AG09309 (cell line): ENCODE results near the gene COQ9.
"Not testable (repeated sequence)": the region's sequence is repeated elsewhere in the genome, so short reads cannot be mapped to it uniquely, and the experiment has no call there.

Source experiments
- DNase-seq: peaks from one replicate; pipeline ENCODE4 v3.0.0-alpha.2; 2010; ENCODE audit warnings: low read depth
- H3K4me3 ChIP-seq: 2 replicates; pipeline ENCODE4 v1.5.1; 2011; ENCODE audit warnings: mild to moderate bottlenecking, low read depth, low read length, moderate library complexity; ENCODE audit not compliant: control insufficient read depth
- TF ChIP-seq, protein P1 (sequence below): IDR thresholded peaks from 2 replicates; pipeline ENCODE4 v1.5.1; 2011; ENCODE audit warnings: mild to moderate bottlenecking, low read depth, low read length, inconsistent platforms; ENCODE audit not compliant: insufficient read depth, control insufficient read depth; ENCODE audit errors: missing control alignments

COQ9 gene

GRCh38 chr16:57486858-57487834 is 39.9 kb downstream of the COQ9 start:
- TF ChIP-seq, protein P1, sequence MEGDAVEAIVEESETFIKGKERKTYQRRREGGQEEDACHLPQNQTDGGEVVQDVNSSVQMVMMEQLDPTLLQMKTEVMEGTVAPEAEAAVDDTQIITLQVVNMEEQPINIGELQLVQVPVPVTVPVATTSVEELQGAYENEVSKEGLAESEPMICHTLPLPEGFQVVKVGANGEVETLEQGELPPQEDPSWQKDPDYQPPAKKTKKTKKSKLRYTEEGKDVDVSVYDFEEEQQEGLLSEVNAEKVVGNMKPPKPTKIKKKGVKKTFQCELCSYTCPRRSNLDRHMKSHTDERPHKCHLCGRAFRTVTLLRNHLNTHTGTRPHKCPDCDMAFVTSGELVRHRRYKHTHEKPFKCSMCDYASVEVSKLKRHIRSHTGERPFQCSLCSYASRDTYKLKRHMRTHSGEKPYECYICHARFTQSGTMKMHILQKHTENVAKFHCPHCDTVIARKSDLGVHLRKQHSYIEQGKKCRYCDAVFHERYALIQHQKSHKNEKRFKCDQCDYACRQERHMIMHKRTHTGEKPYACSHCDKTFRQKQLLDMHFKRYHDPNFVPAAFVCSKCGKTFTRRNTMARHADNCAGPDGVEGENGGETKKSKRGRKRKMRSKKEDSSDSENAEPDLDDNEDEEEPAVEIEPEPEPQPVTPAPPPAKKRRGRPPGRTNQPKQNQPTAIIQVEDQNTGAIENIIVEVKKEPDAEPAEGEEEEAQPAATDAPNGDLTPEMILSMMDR: no peak
- peak overlapping the region; percentile 54 for H3K4me3 ChIP-seq
- no peak for DNase-seq

GRCh38 chr16:57489229-57489628 is 42.0 kb downstream of the COQ9 start:
- no peak overlapping the region for H3K4me3 ChIP-seq
- TF ChIP-seq, protein P1: no peak
- DNase-seq: no peak

- no peak for DNase-seq
- no peak overlapping the region for H3K4me3 ChIP-seq
- TF ChIP-seq, protein P1: no peak
Measured at GRCh38 chr16:57493767-57494166, 46.5 kb downstream of the COQ9 start.

DNA sequence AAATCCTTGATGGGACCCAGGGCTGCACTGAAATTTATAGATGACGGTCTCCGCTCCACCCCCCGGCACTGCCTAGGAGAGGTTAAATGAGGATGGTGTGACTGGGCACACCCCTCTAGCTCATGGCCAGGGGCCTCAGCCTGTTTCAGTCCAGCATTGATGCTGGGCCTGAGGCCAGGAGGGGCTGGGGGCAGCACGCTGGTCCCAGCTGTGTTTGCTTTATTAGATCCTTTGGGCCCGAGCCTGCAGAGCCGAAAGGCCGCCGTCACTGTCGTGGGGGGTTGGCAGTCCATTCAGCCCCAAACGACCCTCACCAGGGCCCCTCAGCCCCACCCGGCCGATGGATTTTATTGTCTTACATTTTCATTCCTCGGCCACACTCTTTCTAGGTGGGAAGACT is 49.8 kb downstream of the COQ9 start:
- H3K4me3 ChIP-seq: no peak overlapping the region
- no peak for DNase-seq
- TF ChIP-seq, protein P1: no peak

DNA sequence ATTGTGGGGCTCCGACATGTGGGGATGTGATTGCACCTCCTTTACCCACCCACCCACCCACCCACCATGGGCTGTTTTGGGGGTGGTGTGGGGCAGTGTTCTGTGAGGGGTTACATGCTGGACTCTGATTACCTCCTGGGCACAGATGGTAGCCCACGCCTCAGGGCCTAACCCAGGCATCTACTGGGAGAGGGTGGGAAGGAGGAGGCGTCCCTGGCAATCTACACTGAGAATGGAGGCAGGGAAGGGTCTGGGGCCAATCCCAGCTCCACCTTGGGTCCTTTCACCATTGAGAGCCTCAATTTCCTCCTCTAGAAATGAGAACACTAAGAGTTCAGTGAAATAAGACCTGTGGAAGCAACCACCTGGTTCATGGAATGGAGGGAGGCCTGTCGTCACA is 50.8 kb downstream of the COQ9 start:
- TF ChIP-seq, protein P1: no peak
- DNase-seq: no peak
- no peak overlapping the region for H3K4me3 ChIP-seq

- H3K4me3 ChIP-seq, DNase-seq: not testable (repeated sequence)
Measured at GRCh38 chr16:57499941-57500340, 52.7 kb downstream of the COQ9 start.

DNA sequence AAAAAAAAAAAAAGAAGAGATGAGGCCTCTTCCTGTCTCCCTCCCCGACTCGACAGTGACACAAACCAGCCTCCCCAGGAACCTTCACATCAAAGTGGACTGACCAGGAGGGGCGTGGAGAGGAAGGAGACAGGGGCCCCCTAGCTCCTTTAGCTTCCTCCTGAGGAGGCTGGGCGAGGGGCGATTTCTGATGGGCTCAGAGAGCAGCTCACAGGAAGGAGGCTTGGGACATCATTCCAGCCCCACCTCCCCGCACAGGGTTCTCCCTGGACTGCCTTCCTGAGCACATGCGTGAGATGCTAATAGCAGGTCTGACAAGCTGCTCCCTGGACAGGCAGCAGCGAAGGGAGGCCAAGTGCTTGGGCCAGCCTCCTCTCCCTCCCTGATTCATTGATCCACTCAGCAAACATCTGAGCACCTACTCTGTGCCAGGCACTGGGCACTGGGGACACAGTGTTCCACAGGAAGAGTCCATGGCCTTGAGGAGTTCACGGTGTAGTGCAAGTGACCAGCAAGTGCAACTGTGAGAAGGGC is 53.4 kb downstream of the COQ9 start:
- H3K4me3 ChIP-seq: no peak overlapping the region
- TF ChIP-seq, protein P1: no peak
- no peak for DNase-seq
